Measurements from ENCODE around the gene VEGFC.

DNA sequence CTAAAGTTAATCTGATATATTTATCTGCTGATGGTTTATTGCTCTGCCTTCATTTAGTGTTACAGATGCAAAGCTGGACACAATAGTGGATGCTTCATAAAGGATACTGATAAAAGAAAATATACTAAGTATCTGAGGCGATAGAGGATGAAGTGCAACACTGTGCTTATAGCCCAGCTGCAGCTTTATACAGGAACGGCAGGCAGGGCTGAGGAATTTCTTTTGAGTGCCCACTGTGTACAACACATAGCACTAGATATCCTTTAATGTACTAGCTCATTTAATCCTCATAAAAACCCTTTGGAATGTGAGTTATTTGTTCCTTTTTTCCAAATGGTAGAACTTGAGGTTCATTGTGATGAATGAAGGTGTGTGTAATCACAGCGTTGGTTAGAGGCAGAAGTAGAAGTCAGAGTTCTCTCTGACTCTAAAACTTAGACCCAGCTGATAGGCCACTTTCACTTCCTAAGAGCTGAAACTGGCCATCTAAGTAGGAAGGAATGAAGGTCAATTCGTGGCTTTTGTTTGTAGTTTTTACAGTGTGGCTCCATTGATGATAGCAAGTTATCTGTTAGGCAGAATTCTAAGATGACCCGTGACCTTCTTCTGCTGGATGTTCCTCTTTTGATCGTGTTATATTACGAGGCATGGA lies 138.0 kb downstream of the VEGFC start:
- TF ChIP-seq, protein P1, sequence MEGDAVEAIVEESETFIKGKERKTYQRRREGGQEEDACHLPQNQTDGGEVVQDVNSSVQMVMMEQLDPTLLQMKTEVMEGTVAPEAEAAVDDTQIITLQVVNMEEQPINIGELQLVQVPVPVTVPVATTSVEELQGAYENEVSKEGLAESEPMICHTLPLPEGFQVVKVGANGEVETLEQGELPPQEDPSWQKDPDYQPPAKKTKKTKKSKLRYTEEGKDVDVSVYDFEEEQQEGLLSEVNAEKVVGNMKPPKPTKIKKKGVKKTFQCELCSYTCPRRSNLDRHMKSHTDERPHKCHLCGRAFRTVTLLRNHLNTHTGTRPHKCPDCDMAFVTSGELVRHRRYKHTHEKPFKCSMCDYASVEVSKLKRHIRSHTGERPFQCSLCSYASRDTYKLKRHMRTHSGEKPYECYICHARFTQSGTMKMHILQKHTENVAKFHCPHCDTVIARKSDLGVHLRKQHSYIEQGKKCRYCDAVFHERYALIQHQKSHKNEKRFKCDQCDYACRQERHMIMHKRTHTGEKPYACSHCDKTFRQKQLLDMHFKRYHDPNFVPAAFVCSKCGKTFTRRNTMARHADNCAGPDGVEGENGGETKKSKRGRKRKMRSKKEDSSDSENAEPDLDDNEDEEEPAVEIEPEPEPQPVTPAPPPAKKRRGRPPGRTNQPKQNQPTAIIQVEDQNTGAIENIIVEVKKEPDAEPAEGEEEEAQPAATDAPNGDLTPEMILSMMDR (IDR thresholded peaks at IDR 0.05) = no peak
- no peak for TF ChIP-seq POLR2A (IDR thresholded peaks at IDR 0.05)
